ENCODE results near the gene CLEC16A.

GRCh38 chr16:11097094-11097786 lies 152.9 kb downstream of the CLEC16A start:
- TF ChIP-seq CTCF (IDR thresholded peaks at IDR 0.05): no peak
- no peak for TF ChIP-seq POLR2A (IDR thresholded peaks at IDR 0.05)
